Natural killer cell (primary cell): Measurements from ENCODE around the gene POLK. TPM values are rescaled to one million over a fixed set of nuclear protein-coding genes. Genes with fewer than 3 reads are reported as not detected.

ENCODE experiments used
- ATAC-seq, 3 donors: fragments of 150-1000 bp in 2 of 3; fragments of 200-7000 bp in 1 of 3; cut with Tn5 transposase; 1 replicate in 1 of 3; 2 replicates in 2 of 3; pipeline ENCODE4 v1.10.0; 2021; ENCODE audit warnings: mild to moderate bottlenecking in 2 of 3, moderate library complexity in 2 of 3
- DNase-seq, 2 donors: peaks; one replicate each; pipeline versions ENCODE4 v3.0.0 to v3.0.0-alpha.2; 2013 to 2021; ENCODE audit warnings: mixed read lengths in 1 of 2
- H3K27ac ChIP-seq: one replicate; pipeline ENCODE4 v1.5.1; 2013; ENCODE audit warnings: mild to moderate bottlenecking, low read length
- H3K27me3 ChIP-seq: one replicate; pipeline ENCODE4 v1.6.1; 2013; ENCODE audit warnings: low read length; ENCODE audit not compliant: control insufficient read depth, insufficient read depth
- H3K36me3 ChIP-seq: one replicate; pipeline ENCODE4 v1.6.1; 2013; ENCODE audit warnings: low read length; ENCODE audit not compliant: control insufficient read depth, insufficient read depth
- H3K4me1 ChIP-seq: one replicate; pipeline ENCODE4 v1.6.1; 2013; ENCODE audit warnings: low read length; ENCODE audit not compliant: control insufficient read depth, insufficient read depth
- H3K4me3 ChIP-seq: one replicate; pipeline ENCODE4 v1.5.1; 2013; ENCODE audit warnings: low read length
- H3K9me3 ChIP-seq: one replicate; pipeline ENCODE4 v1.6.1; 2013; ENCODE audit warnings: low read length; ENCODE audit not compliant: control insufficient read depth, insufficient read depth
- H3K27ac Mint-ChIP-seq, 2 donors: one replicate each; pipeline ENCODE4 v1.8.0; 2022; ENCODE audit warnings: mild to moderate bottlenecking in 2 of 2, mixed read lengths in 2 of 2, moderate library complexity in 1 of 2
- H3K27me3 Mint-ChIP-seq, 2 donors: one replicate each; pipeline ENCODE4 v1.8.0; 2022; ENCODE audit warnings: low read depth in 2 of 2, mixed read lengths in 2 of 2
- H3K36me3 Mint-ChIP-seq: one replicate; pipeline ENCODE4 v1.8.0; 2022; ENCODE audit warnings: mixed read lengths
- H3K4me1 Mint-ChIP-seq, 2 donors: one replicate each; pipeline ENCODE4 v1.8.0; 2022; ENCODE audit warnings: mixed read lengths in 2 of 2
- H3K4me3 Mint-ChIP-seq: one replicate; pipeline ENCODE4 v1.8.0; 2022; ENCODE audit warnings: mild to moderate bottlenecking, moderate library complexity, mixed read lengths
- H3K9me3 Mint-ChIP-seq, 2 donors: one replicate each; pipeline ENCODE4 v1.8.0; 2022; ENCODE audit warnings: mixed read lengths in 2 of 2
- whole genome bisulfite sequencing: methylation state at CpG from one replicate; pipeline ENCODE4 v1.1.7; 2013; ENCODE audit warnings: missing lambda C conversion rate; ENCODE audit not compliant: insufficient coverage; 5-methylcytosine and 5-hydroxymethylcytosine counted together
- intact Hi-C: fragments of 100-400 bp; cut with micrococcal nuclease; formaldehyde crosslinking; loops from one replicate; pipeline ENCODE4 v1.14.2; 2022
- total RNA-seq, 4 donors: library from RNA; stranded (reverse); fragments of 120-200 nt in 1 of 4; gene quantifications; one replicate each; pipeline versions ENCODE4 v1.2.3 to v1.2.4, GENCODE V29; 2013 to 2022
- TF ChIP-seq, protein P1 (sequence below): fragments of 200-600 bp; IDR thresholded peaks from one replicate; pipeline ENCODE4 v1.8.0; 2022; ENCODE audit warnings: antibody characterized with exemption

Gene POLK
- total RNA-seq, 3 donors from 2014 or later (not counting 1 experiment from before 2014, with no cell fraction given), result 16.8 to 21.5 (median 21.4) TPM

DNA sequence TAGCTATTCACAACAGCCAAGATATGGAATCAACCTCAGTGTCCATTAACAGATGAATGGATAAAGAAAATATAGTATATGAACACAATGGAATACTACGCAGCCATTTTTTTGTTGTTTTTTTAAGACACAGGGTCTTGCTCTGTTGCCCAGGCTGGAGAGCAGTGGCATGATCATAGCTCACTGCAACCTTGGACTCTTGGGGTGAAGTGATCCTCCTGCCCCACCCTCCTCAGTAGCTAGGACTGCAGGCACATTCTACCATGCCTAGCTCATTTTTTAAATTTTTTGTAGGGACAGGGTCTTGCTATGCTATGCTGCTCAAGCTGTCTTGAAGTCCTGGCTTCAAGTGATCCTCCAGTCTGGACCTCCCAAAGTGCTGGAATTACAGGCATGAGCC, 38.7 kb upstream of the POLK start:
- Mint-ChIP-seq H3K36me3 (peaks cover 27% of the 10 kb centered on the region), H3K4me1 (peaks cover 24 to 49% of the 10 kb centered on the region in 2 donors), H3K9me3 (peaks cover 8 to 17% of the 10 kb centered on the region in 2 donors), H3K27me3 (no peaks in the 10 kb centered on the region), H3K4me3 (no peak overlapping the region), H3K27ac (no peak overlapping the region)
- no peaks in the 10 kb centered on the region for H3K4me1 ChIP-seq
- H3K27ac ChIP-seq, result no peak overlapping the region
- TF ChIP-seq, protein P1, sequence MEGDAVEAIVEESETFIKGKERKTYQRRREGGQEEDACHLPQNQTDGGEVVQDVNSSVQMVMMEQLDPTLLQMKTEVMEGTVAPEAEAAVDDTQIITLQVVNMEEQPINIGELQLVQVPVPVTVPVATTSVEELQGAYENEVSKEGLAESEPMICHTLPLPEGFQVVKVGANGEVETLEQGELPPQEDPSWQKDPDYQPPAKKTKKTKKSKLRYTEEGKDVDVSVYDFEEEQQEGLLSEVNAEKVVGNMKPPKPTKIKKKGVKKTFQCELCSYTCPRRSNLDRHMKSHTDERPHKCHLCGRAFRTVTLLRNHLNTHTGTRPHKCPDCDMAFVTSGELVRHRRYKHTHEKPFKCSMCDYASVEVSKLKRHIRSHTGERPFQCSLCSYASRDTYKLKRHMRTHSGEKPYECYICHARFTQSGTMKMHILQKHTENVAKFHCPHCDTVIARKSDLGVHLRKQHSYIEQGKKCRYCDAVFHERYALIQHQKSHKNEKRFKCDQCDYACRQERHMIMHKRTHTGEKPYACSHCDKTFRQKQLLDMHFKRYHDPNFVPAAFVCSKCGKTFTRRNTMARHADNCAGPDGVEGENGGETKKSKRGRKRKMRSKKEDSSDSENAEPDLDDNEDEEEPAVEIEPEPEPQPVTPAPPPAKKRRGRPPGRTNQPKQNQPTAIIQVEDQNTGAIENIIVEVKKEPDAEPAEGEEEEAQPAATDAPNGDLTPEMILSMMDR, result no peak
- intact Hi-C loops, result no loop called here
- H3K4me3 ChIP-seq, result no peak overlapping the region
- H3K27me3 ChIP-seq, result no peaks in the 10 kb centered on the region
- no peaks in the 10 kb centered on the region for H3K36me3 ChIP-seq
- H3K9me3 ChIP-seq, result peaks cover 6% of the 10 kb centered on the region
- 100% methylated on average over 1 of the region's 1 CpG for whole genome bisulfite sequencing
- no peak for ATAC-seq
- DNase-seq, result no peak

DNA sequence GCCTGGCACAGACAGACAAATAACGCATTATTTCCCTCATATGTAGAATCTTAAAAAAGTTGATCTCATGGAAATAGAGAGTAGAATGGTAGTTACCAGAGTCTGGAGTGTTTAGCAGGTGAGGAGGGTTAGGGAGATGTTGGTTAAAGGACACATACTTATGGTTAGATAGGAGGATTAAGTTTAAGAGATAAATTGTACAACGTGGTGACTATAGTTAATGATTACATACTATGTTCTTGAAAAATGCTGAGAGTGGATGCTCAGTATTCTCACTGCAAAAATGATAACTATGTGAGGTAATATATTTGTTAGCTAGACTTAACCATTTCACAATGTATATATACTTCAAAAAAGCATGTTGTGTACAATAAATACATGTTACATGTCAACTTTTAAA, 38.2 kb upstream of the POLK start:
- Mint-ChIP-seq H3K27me3 (no peaks in the 10 kb centered on the region), H3K4me1 (peaks cover 24 to 49% of the 10 kb centered on the region in 2 donors), H3K9me3 (peaks cover 8 to 17% of the 10 kb centered on the region in 2 donors), H3K27ac (no peak overlapping the region), H3K36me3 (peaks cover 25% of the 10 kb centered on the region), H3K4me3 (no peak overlapping the region)
- ATAC-seq, result no peak
- H3K9me3 ChIP-seq, result peaks cover 3% of the 10 kb centered on the region
- WGBS, result 94% methylated on average over 2 of the region's 2 CpGs
- no peak overlapping the region for H3K27ac ChIP-seq
- no peak overlapping the region for H3K4me3 ChIP-seq
- intact Hi-C loops, result no loop called here
- no peaks in the 10 kb centered on the region for H3K4me1 ChIP-seq
- no peak for DNase-seq
- H3K27me3 ChIP-seq, result no peaks in the 10 kb centered on the region
- no peaks in the 10 kb centered on the region for H3K36me3 ChIP-seq
- TF ChIP-seq, protein P1, result no peak

DNA sequence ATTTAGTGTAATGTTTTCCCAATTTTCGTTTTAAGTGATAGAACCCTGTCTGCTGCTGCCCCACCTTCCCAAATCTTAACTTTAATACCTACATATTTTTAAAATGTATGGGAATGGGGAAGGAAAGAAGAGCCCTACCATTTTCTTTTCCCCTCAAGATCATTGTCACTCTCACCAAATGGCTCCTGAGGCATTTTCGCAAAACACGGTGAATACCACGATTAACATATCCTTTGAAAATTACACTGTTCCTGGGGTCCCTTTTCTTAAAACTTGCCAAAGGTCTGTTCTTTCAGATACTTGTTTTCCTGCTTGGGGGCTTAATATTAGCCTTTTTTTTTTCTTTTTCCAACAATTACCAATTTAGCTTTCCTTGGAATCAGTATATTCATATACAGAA, 36.3 kb upstream of the POLK start:
- H3K27ac Mint-ChIP-seq, result no peak overlapping the region
- DNase-seq, result no peak
- peaks cover 7% of the 10 kb centered on the region for H3K36me3 Mint-ChIP-seq
- no peak overlapping the region for H3K4me3 ChIP-seq
- no peak for ATAC-seq
- TF ChIP-seq, protein P1, result no peak
- no peaks in the 10 kb centered on the region for H3K9me3 ChIP-seq
- H3K4me1 ChIP-seq, result no peaks in the 10 kb centered on the region
- no peaks in the 10 kb centered on the region for H3K27me3 Mint-ChIP-seq
- intact Hi-C loops, result no loop called here
- no peaks in the 10 kb centered on the region for H3K36me3 ChIP-seq
- no peak overlapping the region for H3K27ac ChIP-seq
- H3K4me3 Mint-ChIP-seq, result no peak overlapping the region
- no peaks in the 10 kb centered on the region for H3K27me3 ChIP-seq
- peaks cover 25 to 50% of the 10 kb centered on the region in 2 donors for H3K4me1 Mint-ChIP-seq
- H3K9me3 Mint-ChIP-seq, result peaks cover 0 to 4% of the 10 kb centered on the region in 2 donors
- WGBS, result 95% methylated on average over 3 of the region's 4 CpGs

DNA sequence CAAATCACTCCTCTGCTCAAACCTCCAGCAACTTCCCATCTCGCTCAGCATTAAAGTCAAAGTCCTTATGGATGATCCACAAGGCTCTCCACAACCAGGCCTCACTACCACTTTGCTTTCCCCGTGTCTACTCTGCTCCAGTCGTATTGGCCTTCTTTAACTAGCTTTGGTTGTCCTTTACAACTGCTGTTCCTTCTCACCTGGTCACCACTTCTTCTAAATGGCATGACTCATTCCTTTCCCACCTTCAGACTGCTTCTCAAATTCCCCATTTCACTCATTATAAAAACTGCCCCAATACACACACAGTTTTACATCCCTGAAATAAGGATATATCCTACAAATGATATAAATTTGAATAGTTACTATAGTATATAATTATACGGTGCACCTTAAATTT, 30.7 kb upstream of the POLK start:
- intact Hi-C loops, result no loop called here

More for the DNA sequence above, 30.7 kb upstream of the POLK start:
- Histone ChIP-seq H3K27ac (no peak overlapping the region), H3K27me3 (no peaks in the 10 kb centered on the region), H3K9me3 (no peaks in the 10 kb centered on the region), H3K4me3 (no peak overlapping the region), H3K4me1 (no peaks in the 10 kb centered on the region), H3K36me3 (no peaks in the 10 kb centered on the region)
- Mint-ChIP-seq H3K4me3 (no peak overlapping the region), H3K36me3 (peaks cover 12% of the 10 kb centered on the region), H3K27me3 (no peaks in the 10 kb centered on the region), H3K27ac (no peak overlapping the region), H3K9me3 (no peaks in the 10 kb centered on the region), H3K4me1 (peaks cover 40 to 58% of the 10 kb centered on the region in 2 donors)
- TF ChIP-seq, protein P1, result no peak
- WGBS, result 96% methylated on average over 3 of the region's 4 CpGs
- ATAC-seq (no peak), DNase-seq (no peak)
